AG09309 (cell line): ENCODE data around the gene NEB.

ENCODE experiments used
- DNase-seq: peaks from one replicate; pipeline ENCODE4 v3.0.0-alpha.2; 2010; ENCODE audit warnings: low read depth
- H3K4me3 ChIP-seq: 2 replicates; pipeline ENCODE4 v1.5.1; 2011; ENCODE audit warnings: mild to moderate bottlenecking, low read depth, low read length, moderate library complexity; ENCODE audit not compliant: control insufficient read depth
- TF ChIP-seq, protein P1 (sequence below): IDR thresholded peaks from 2 replicates; pipeline ENCODE4 v1.5.1; 2011; ENCODE audit warnings: mild to moderate bottlenecking, low read depth, low read length, inconsistent platforms; ENCODE audit not compliant: insufficient read depth, control insufficient read depth; ENCODE audit errors: missing control alignments

The NEB gene, protein sequence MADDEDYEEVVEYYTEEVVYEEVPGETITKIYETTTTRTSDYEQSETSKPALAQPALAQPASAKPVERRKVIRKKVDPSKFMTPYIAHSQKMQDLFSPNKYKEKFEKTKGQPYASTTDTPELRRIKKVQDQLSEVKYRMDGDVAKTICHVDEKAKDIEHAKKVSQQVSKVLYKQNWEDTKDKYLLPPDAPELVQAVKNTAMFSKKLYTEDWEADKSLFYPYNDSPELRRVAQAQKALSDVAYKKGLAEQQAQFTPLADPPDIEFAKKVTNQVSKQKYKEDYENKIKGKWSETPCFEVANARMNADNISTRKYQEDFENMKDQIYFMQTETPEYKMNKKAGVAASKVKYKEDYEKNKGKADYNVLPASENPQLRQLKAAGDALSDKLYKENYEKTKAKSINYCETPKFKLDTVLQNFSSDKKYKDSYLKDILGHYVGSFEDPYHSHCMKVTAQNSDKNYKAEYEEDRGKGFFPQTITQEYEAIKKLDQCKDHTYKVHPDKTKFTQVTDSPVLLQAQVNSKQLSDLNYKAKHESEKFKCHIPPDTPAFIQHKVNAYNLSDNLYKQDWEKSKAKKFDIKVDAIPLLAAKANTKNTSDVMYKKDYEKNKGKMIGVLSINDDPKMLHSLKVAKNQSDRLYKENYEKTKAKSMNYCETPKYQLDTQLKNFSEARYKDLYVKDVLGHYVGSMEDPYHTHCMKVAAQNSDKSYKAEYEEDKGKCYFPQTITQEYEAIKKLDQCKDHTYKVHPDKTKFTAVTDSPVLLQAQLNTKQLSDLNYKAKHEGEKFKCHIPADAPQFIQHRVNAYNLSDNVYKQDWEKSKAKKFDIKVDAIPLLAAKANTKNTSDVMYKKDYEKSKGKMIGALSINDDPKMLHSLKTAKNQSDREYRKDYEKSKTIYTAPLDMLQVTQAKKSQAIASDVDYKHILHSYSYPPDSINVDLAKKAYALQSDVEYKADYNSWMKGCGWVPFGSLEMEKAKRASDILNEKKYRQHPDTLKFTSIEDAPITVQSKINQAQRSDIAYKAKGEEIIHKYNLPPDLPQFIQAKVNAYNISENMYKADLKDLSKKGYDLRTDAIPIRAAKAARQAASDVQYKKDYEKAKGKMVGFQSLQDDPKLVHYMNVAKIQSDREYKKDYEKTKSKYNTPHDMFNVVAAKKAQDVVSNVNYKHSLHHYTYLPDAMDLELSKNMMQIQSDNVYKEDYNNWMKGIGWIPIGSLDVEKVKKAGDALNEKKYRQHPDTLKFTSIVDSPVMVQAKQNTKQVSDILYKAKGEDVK (N-terminal part only)

DNA sequence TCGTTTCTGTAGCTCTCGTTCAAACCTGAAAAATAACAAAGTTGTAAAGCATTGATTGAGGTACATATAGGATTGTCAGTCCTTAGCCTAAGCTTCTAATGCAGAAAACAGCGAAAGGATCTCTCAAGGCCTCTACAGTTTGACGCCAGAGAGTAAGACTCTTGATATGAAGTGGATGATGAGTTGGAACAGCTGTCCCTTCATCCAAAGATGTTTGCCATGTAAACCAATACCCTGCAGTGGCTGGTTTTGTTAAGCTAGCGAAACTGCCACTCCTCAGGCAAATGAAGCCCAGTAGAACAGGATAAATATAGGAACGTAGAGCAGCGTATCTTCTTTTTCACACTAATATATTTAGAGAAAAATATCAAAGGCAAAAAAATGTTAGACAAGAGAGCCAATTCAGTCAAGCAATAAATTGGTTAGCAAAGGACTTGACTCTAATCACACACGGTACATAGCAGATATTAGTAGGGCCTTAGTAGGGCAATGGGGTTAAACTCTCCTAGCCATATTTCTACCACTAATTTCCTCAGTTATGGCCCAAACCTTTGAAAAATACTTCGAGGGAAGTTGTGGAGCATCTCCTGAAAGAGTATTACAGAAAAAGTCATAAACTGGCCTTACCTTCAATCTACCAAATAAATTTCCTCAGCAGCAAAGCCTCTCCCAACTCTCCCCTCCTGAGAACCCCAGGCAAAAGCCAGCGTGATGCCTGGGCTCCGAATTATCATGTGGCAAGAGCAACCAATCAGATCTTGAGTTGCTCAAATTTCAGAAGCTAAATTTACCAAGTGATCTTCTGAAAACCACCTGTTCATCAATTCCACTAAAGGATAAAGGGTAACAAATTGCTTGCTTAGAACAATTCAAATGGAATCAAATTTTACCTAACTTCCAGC lies at the start of gene NEB:
TSS of gene NEB (minus strand) at position 706 of the 902 bp plus-strand sequence. CDS start 1,320 bp downstream, outside the sequence.
- no peak for DNase-seq
- TF ChIP-seq, protein P1, sequence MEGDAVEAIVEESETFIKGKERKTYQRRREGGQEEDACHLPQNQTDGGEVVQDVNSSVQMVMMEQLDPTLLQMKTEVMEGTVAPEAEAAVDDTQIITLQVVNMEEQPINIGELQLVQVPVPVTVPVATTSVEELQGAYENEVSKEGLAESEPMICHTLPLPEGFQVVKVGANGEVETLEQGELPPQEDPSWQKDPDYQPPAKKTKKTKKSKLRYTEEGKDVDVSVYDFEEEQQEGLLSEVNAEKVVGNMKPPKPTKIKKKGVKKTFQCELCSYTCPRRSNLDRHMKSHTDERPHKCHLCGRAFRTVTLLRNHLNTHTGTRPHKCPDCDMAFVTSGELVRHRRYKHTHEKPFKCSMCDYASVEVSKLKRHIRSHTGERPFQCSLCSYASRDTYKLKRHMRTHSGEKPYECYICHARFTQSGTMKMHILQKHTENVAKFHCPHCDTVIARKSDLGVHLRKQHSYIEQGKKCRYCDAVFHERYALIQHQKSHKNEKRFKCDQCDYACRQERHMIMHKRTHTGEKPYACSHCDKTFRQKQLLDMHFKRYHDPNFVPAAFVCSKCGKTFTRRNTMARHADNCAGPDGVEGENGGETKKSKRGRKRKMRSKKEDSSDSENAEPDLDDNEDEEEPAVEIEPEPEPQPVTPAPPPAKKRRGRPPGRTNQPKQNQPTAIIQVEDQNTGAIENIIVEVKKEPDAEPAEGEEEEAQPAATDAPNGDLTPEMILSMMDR, result no peak

DNA sequence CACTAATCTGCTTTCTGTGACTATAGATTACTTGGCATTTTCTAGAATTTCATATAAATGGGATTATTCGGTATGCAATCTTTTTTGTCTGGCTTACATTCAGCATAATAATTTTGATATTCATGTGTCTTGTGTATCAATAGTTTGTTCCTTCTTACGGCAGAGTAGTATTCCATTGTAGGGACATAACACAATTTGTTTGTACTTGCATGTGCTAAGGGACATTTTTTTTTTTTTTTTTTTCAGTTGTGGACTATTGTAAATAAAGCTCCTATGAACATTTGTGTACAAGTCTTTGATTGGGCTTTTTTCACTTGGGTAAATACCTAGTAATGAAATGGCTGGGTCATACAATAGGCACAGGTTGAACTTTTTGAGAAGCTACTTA lies 48.9 kb upstream of the NEB start:
- DNase-seq, result no peak
- H3K4me3 ChIP-seq, result no peak overlapping the region
- TF ChIP-seq, protein P1, result no peak

More for the DNA sequence above, at the start of gene NEB:
- no peak within 1 kb of the TSS for H3K4me3 ChIP-seq

DNA sequence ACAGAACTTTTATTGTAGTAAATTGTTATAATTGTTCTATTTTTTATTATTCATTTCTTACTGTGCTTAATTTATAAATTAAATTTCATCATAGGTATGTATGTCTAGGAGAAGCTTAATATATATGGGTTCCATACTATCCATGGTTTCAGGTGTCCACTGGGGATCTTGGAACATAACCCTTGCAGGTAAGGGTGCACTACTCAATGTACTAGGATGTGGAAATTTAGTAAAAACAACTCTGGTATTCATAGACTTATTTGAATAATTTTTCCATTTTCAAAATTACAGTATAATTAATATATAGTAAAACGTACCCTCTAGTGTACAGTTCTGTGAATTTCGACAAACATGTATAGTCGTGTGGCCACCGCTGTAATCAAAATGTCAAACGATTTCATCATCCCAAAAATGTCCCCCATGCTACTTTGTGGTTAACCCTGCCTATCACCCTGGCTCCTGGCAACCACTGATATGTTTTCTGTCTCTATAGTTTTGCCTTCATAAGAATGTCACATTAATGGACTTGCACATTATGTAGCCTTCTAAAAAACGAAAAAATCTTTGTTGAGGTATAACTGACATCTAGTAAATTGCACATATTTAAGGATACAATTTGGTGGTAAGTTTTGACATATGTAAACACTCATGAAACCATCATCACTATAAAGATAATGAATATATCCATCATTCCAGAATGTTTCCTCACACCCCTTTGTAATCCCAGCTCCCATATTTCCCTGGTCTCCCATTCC lies 48.3 kb upstream of the NEB start:
- H3K4me3 ChIP-seq, result no peak overlapping the region
- DNase-seq, result no peak
- TF ChIP-seq, protein P1, result no peak

DNA sequence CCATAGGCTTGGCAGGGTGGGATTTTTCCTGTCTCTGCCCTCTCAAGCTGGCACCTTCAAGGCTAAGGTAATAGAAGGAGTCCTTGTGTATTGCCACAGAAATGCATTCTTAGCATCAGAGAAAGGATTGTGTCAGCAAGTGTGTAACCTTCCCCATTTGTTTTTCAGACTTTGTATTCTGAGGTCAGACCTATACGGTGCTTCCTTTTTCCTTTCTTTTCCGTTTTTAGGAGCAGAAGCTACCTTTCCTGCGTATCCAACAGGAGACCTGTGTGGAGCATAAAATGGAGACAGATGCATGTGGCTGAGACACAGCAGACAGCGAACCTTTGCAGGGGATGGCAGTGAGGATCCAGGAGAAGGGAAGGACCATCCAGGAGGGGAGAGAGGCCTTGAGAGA lies 47.4 kb upstream of the NEB start:
- no peak overlapping the region for H3K4me3 ChIP-seq
- DNase-seq, result no peak
- TF ChIP-seq, protein P1, result no peak

DNA sequence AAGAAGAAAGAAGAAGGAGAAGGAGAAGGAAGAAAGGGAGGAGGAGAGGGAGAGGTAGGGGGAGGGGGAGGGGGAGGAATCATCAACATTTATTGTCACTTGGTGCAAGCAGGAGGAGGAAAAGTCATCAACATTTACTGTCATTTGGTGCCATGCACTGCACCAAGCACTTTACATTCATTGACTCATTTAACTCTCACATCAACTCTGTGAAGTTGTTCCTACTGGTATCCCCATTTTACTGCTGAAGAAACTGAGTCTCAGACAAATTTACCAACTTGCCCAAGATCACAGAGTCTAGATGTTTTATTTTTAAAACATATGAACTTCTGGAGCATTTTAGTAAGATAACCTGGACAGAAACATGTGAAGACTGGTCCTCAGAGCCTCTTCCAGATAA lies 46.7 kb upstream of the NEB start:
- no peak overlapping the region for H3K4me3 ChIP-seq
- TF ChIP-seq, protein P1, result no peak
- DNase-seq, result no peak
